HG02885 (cell line): Measurements from ENCODE around the gene BMP7.
"Not testable (repeated sequence)": the region's sequence is repeated elsewhere in the genome, so short reads cannot be mapped to it uniquely, and the experiment has no call there.

Source experiments
- ATAC-seq: cut with Tn5 transposase; IDR thresholded peaks from one replicate; pipeline ENCODE4 v1.9.1; 2021; ENCODE audit warnings: mild to moderate bottlenecking; ENCODE audit not compliant: unreplicated experiment, poor library complexity

The BMP7 gene

GRCh38 chr20:57159945-57160610 lies 106.4 kb downstream of the BMP7 start:
- ATAC-seq = no peak

- ATAC-seq = no peak
Measured at GRCh38 chr20:57159193-57159851, 107.1 kb downstream of the BMP7 start.

GRCh38 chr20:57158474-57158873 lies 108.0 kb downstream of the BMP7 start:
- no peak for ATAC-seq

- ATAC-seq = not testable (repeated sequence)
Measured at GRCh38 chr20:57157787-57158186, 108.7 kb downstream of the BMP7 start.

- ATAC-seq = no peak
Measured at GRCh38 chr20:57157106-57157691, 109.2 kb downstream of the BMP7 start.

- ATAC-seq = no peak
Measured at GRCh38 chr20:57156011-57156729, 110.3 kb downstream of the BMP7 start.

- ATAC-seq = no peak
Measured at GRCh38 chr20:57155415-57155814, 111.0 kb downstream of the BMP7 start.

- no peak for ATAC-seq
Measured at GRCh38 chr20:57153238-57153905, 113.1 kb downstream of the BMP7 start.

GRCh38 chr20:57152557-57152956 lies 113.9 kb downstream of the BMP7 start:
- ATAC-seq = no peak

GRCh38 chr20:57150559-57150958 lies 115.9 kb downstream of the BMP7 start:
- ATAC-seq = no peak

- no peak for ATAC-seq
Measured at GRCh38 chr20:57148263-57148662, 118.2 kb downstream of the BMP7 start.

GRCh38 chr20:57147185-57147584 lies 119.3 kb downstream of the BMP7 start:
- ATAC-seq = no peak

- no peak for ATAC-seq
Measured at GRCh38 chr20:57146155-57146554, 120.3 kb downstream of the BMP7 start.

- no peak for ATAC-seq
Measured at GRCh38 chr20:57145089-57145631, 121.3 kb downstream of the BMP7 start.

GRCh38 chr20:57143173-57143572 lies 123.3 kb downstream of the BMP7 start:
- no peak for ATAC-seq

- ATAC-seq = no peak
Measured at GRCh38 chr20:57142667-57143066, 123.8 kb downstream of the BMP7 start.

GRCh38 chr20:57141492-57141891 lies 124.9 kb downstream of the BMP7 start:
- ATAC-seq = no peak

GRCh38 chr20:57140416-57140965 lies 126.0 kb downstream of the BMP7 start:
- no peak for ATAC-seq

- no peak for ATAC-seq
Measured at GRCh38 chr20:57139342-57140093, 126.9 kb downstream of the BMP7 start.
